ENCODE measurements around the gene POLG2.

- TF ChIP-seq CTCF (IDR thresholded peaks at IDR 0.05) (no peak), POLR2A (IDR thresholded peaks at IDR 0.05) (no peak)
Observed at GRCh38 chr17:64494121-64494520, 2.7 kb downstream of the POLG2 start.
